Adipose tissue (tissue), 3 donors: Measurements from ENCODE around the gene UBXN2A. TPM values are rescaled to one million over a fixed set of nuclear protein-coding genes. Genes with fewer than 3 reads are reported as not detected.

Experiments used
- H3K27ac ChIP-seq: one replicate; pipeline ENCODE4 v1.5.1; 2013; ENCODE audit warnings: low read depth, low read length
- WGBS, 3 donors: extraction: QIAGEN DNeasy Blood & Tissue Kit; methylation state at CpG; one replicate each; pipeline ENCODE4 v1.1.7; 2013; 5-methylcytosine and 5-hydroxymethylcytosine counted together
- polyA plus RNA-seq, 3 donors: library from polyadenylated mRNA; stranded (reverse); fragments of 200-250 nt; gene quantifications; one replicate each; pipeline ENCODE4 v1.2.3, GENCODE V29; 2013
- donor health status: healthy with polysubstance abuse.
- donor health status: Bipolar disorder and iron deficiency.
- donor health status: healthy.

UBXN2A gene
- 10 to 100 TPM in 1 of 3 donors, 1 to 10 TPM in 2; 2.8 to 15.1 (median 7.7) TPM for polyA plus RNA-seq

GRCh38 chr2:23939987-23940717, at the start of gene UBXN2A:
TSS of gene UBXN2A (plus strand) at chr2:23940463. CDS start at chr2:23958315, 17,852 bp downstream.
- WGBS, 3 donors = 0% methylated on average over 53 to 77 of the region's 77 CpGs
- peak within 1 kb of the TSS; percentile 38 for H3K27ac ChIP-seq

- no peak overlapping the region for H3K27ac ChIP-seq
- 94 to 98% (median 97%) methylated on average over 8 of the region's 8 CpGs for WGBS, 3 donors
Observed at GRCh38 chr2:23900133-23900532, 40.1 kb upstream of the UBXN2A start.

GRCh38 chr2:23900541-23901322, 39.5 kb upstream of the UBXN2A start:
- 49 to 72% (median 59%) methylated on average over 9 of the region's 9 CpGs for WGBS, 3 donors
- H3K27ac ChIP-seq = no peak overlapping the region

GRCh38 chr2:23901966-23902846, 38.1 kb upstream of the UBXN2A start:
- 51 to 60% (median 56%) methylated on average over 6 of the region's 6 CpGs for WGBS, 3 donors
- H3K27ac ChIP-seq = no peak overlapping the region

GRCh38 chr2:23903034-23903433, 37.2 kb upstream of the UBXN2A start:
- no peak overlapping the region for H3K27ac ChIP-seq
- WGBS, 3 donors = 92 to 100% (median 95%) methylated on average over 2 of the region's 2 CpGs

- WGBS, 3 donors = 77 to 88% (median 87%) methylated on average over 1 of the region's 1 CpG
- H3K27ac ChIP-seq = no peak overlapping the region
Observed at GRCh38 chr2:23904215-23904614, 36.0 kb upstream of the UBXN2A start.

GRCh38 chr2:23904692-23905091, 35.6 kb upstream of the UBXN2A start:
- H3K27ac ChIP-seq = no peak overlapping the region
- WGBS, 3 donors = 79 to 90% (median 88%) methylated on average over 2 of the region's 2 CpGs

- 40 to 70% (median 43%) methylated on average over 2 of the region's 2 CpGs for WGBS, 3 donors
- H3K27ac ChIP-seq = no peak overlapping the region
Observed at GRCh38 chr2:23905155-23905554, 35.1 kb upstream of the UBXN2A start.

GRCh38 chr2:23912054-23912453, 28.2 kb upstream of the UBXN2A start:
- 79 to 94% (median 81%) methylated on average over 3 of the region's 3 CpGs for WGBS, 3 donors

GRCh38 chr2:23915327-23915726, 24.9 kb upstream of the UBXN2A start:
- no peak overlapping the region for H3K27ac ChIP-seq
- WGBS, 3 donors = 87 to 93% (median 88%) methylated on average over 7 of the region's 7 CpGs

More at GRCh38 chr2:23912054-23912453, 28.2 kb upstream of the UBXN2A start:
- no peak overlapping the region for H3K27ac ChIP-seq

GRCh38 chr2:23916727-23917405, 23.4 kb upstream of the UBXN2A start:
- H3K27ac ChIP-seq = no peak overlapping the region
- 67 to 83% (median 70%) methylated on average over 3 of the region's 3 CpGs for WGBS, 3 donors

- 87 to 92% (median 91%) methylated on average over 8 of the region's 8 CpGs for WGBS, 3 donors
- no peak overlapping the region for H3K27ac ChIP-seq
Observed at GRCh38 chr2:23918837-23919489, 21.3 kb upstream of the UBXN2A start.

GRCh38 chr2:23924589-23925359, 15.5 kb upstream of the UBXN2A start:
- WGBS, 3 donors = 15 to 42% (median 35%) methylated on average over 7 of the region's 7 CpGs
- no peak overlapping the region for H3K27ac ChIP-seq

GRCh38 chr2:23925702-23926289, 14.5 kb upstream of the UBXN2A start:
- WGBS, 3 donors = 0 to 2% (median 1%) methylated on average over 13 of the region's 13 CpGs
- H3K27ac ChIP-seq = peak overlapping the region; percentile 99

GRCh38 chr2:23926290-23926749, 13.9 kb upstream of the UBXN2A start:
- WGBS, 3 donors = 0 to 1% (median 1%) methylated on average over 35 to 39 of the region's 39 CpGs
- peak overlapping the region; percentile 99 for H3K27ac ChIP-seq

GRCh38 chr2:23926750-23927571, 13.3 kb upstream of the UBXN2A start, which contains the start of gene ATAD2B:
TSS of gene ATAD2B (minus strand) at chr2:23927123. CDS start at chr2:23926770, 353 bp downstream.
- 0 to 1% (median 0%) methylated on average over 75 to 88 of the region's 88 CpGs for WGBS, 3 donors
- peak within 1 kb of the TSS; percentile 99 for H3K27ac ChIP-seq
